Fibroblast of villous mesenchyme (primary cell): Measurements from ENCODE around the gene PSENEN. TPM values are rescaled to one million over a fixed set of nuclear protein-coding genes. Genes with fewer than 3 reads are reported as not detected.

Experiments
- DNase-seq: peaks from one replicate; pipeline ENCODE4 v3.0.0-alpha.2; 2010; ENCODE audit warnings: low read depth
- H3K4me3 ChIP-seq: 2 replicates; pipeline ENCODE4 v1.5.1; 2011; ENCODE audit warnings: low read depth, mild to moderate bottlenecking, low read length
- CTCF ChIP-seq: IDR thresholded peaks from 2 replicates; pipeline ENCODE4 v1.5.1; 2012; ENCODE audit warnings: low read depth, mild to moderate bottlenecking, low read length; ENCODE audit not compliant: insufficient read depth
- total RNA-seq: library from RNA; depleted of rRNA; stranded (reverse); fragments of >200 nt; gene quantifications from 2 replicates; pipeline ENCODE4 v1.2.3, GENCODE V29; 2012

The PSENEN gene
- total RNA-seq, 1 donor: 14.7 TPM

DNA sequence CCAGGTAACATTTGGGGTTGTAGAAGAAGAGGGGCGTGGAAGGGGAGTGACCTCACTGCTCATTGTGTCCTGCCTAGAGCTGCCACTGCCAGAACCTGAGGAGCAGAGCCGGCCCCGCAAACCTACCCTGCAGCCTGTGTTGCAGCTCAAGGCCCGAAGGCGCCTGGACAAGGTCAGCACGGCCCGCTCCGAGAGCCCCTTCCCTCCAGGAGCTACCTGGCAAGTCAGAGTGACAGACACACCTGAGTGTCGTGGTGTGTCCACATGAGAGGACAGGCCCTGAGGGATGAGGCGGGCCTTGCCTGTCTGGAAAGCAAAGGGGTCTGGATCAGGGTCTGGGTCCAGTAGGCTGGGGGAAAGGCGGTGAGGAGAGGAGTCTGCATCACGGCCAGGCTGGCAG lies 20.9 kb upstream of the PSENEN start:
- no peak for DNase-seq
- no peak for TF ChIP-seq CTCF

GRCh38 chr19:35725216-35725861 lies 20.1 kb upstream of the PSENEN start:
- TF ChIP-seq CTCF: no peak
- no peak overlapping the region for H3K4me3 ChIP-seq
- no peak for DNase-seq

More for the DNA sequence above, 20.9 kb upstream of the PSENEN start:
- no peak overlapping the region for H3K4me3 ChIP-seq

DNA sequence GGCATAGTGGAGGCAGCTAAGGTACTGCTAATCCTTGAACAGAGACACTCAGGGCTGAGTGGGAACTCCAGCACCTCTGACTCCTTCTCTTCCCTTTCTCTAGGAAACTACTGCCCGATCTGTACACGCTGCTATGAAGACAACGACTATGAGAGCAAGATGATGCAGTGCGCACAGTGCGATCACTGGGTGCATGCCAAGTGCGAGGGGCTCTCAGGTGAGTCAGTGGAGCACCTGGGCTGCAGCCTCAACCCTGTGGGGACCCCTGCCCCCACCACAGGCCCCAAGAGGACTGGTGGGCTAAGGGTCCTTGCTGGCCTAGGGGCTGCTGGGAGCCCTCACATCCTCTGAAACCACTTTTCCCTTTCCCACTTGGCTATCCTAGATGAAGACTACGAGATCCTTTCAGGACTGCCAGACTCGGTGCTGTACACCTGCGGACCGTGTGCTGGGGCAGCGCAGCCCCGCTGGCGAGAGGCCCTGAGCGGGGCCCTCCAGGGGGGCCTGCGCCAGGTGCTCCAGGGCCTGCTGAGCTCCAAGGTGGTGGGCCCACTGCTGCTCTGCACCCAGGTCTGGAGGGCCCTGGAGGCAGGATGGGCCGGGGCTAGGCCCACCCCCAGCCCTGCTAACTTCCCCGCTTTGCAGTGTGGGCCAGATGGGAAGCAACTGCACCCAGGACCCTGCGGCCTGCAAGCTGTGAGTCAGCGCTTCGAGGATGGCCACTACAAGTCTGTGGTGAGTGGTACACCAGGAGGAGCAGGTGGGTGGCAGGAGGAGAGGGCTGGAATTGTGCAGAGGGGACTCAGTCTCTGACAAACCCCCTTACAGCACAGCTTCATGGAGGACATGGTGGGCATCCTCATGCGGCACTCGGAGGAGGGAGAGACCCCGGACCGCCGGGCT lies 18.1 kb upstream of the PSENEN start:
- no peak for TF ChIP-seq CTCF
- DNase-seq: no peak
- no peak overlapping the region for H3K4me3 ChIP-seq

GRCh38 chr19:35727956-35728706 lies 17.3 kb upstream of the PSENEN start:
- no peak for DNase-seq
- TF ChIP-seq CTCF: no peak
- H3K4me3 ChIP-seq: no peak overlapping the region

DNA sequence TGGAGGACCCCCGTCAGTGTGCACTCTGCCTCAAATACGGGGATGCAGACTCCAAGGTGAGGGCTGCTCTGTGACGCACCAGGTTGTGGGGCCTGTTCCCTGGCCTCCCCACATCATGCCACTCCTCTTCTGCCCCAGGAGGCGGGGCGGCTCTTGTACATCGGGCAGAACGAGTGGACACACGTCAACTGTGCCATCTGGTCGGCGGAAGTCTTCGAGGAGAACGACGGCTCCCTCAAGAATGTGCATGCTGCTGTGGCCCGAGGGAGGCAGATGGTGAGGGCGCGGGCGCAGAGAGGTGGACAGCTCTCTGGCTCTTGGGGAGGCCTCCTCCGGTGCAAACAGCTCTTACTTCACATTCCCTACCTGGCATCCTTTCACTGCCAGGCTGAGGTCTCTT lies 16.4 kb upstream of the PSENEN start:
- TF ChIP-seq CTCF: no peak
- H3K4me3 ChIP-seq: no peak overlapping the region
- DNase-seq: no peak

GRCh38 chr19:35729763-35730162 lies 15.7 kb upstream of the PSENEN start:
- TF ChIP-seq CTCF: no peak
- DNase-seq: no peak
- H3K4me3 ChIP-seq: no peak overlapping the region
